ENCODE measurements around the gene COMP.

COMP gene

DNA sequence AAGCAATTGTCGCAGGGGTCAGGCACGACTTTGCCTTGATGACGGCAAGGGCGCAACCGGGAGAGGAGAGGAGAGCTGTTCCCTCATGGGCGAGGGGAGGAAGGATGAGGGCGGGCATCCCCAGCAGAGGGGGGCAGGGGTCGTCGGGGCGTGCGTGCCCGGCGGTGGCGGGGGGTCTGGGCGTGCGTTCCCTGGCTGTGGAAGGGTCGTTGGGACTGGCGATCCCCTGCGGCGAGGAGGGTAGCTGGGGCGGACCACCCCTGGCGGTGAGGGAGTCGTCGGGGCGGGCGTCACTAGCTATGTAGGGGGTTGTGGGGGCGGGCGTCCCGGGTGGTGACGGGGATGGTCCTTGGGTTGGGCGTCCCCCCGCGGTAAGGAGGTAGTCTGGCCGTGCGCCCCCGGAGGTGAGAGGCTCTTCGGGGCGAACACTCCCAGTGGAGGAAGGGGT, 1.7 kb downstream of the COMP start:
- H3K4me1 ChIP-seq (ENCODE audit: control insufficient read depth, insufficient read depth, low read length), result peaks cover 26% of the 10 kb centered on the region
- H3K9ac ChIP-seq (ENCODE audit: low read length), result no peak overlapping the region
- peaks cover 80% of the 10 kb centered on the region for H3K27me3 ChIP-seq (ENCODE audit: control insufficient read depth, insufficient read depth, low read length)
- no peaks in the 10 kb centered on the region for H3K36me3 ChIP-seq (ENCODE audit: control insufficient read depth, insufficient read depth, low read length)
- no peaks in the 10 kb centered on the region for H3K9me3 ChIP-seq (ENCODE audit: control insufficient read depth, low read length)
- no peak overlapping the region for H3K4me3 ChIP-seq (ENCODE audit: low read length)

DNA sequence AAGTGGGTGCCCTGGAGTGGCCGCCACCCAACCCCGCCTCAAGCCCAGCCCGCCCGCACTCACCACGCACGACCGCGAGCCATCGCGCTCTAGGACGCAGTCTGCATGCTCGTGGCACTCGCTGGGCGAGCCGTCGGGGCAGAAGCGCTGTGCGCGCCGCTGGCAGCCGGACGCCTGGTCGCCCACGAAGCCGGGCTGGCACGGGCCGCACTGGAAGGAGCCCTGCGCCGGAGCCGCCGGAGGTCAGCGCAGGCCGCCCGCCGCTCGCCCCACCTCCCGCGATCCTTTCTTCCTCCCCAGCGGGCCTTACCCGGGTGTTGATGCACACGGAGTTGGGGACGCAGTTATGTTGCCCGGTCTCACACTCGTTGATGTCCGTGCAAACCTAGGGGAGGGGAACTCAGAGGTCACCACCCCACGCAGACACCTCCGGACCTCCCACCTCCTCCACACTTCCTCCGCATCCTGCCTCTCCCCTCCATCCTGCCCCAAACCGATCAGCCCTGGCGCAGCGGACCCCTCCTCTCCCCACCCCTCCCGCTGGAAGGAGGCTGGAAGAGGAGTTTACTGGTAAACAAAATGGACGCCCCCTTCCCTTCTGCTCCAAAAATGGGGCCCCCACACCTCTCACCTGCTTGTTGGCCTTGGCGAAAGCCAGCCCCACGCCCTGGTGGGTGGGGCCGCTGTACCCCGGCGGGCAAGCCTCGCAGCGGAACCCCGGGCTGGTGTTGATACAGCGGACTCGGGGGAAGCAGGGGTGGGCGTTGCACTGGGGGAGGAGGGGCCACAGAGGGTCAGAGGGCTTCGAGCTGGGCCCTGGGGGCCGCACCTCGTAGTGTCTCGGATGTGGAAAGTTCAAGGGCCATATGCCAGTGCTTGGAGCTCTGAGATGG, 2.3 kb downstream of the COMP start:
- Histone ChIP-seq H3K27me3 (ENCODE audit: control insufficient read depth, insufficient read depth, low read length) (peaks cover 82% of the 10 kb centered on the region), H3K4me3 (ENCODE audit: low read length) (no peak overlapping the region), H3K36me3 (ENCODE audit: control insufficient read depth, insufficient read depth, low read length) (no peaks in the 10 kb centered on the region), H3K9me3 (ENCODE audit: control insufficient read depth, low read length) (no peaks in the 10 kb centered on the region), H3K4me1 (ENCODE audit: control insufficient read depth, insufficient read depth, low read length) (peaks cover 27% of the 10 kb centered on the region), H3K9ac (ENCODE audit: low read length) (no peak overlapping the region)

DNA sequence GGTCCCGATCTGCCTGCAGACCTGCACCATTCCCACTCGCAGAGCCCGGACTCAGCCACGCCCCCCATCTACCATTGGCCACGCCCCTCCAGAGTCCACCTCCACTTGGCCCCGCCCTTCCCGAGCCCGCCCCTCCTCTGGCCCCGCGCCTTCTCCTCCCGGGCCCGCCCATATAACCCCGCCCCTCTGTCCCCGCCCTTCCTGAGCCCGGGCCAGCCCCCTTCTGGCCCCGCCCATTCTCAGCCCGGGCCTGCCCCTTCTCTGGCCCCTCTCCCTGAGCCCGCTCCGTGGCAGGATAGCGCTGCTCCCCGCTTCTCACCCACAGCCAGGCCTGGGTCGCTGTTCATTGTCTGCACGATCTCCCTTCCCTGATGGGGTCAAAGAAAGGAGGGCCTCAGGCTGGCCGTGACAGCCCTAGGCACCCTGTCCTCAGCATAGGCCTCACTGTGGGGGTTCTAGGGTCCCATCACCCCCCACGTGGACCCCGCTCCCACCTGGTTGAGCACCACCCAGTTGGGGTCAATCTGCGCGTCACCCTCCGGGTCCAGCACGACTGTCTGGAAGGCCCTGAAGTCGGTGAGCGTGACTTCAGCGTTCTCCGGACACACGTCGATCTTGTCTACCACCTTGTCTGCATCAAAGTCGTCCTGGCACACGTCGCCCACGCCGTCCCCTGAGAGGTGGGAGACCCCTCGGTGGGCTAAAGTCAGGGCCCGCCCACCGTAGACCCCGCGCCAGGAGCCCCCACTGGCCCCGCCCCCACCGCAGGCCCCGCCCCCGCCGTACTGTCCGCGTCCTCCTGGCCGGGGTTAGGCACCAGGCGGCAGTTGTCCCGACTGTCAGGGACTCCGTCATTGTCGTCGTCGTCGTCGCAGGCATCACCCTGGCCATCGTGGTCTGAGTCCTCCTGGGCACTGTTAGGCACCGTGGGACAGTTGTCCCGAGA, 5.7 kb downstream of the COMP start:
- H3K4me3 ChIP-seq (ENCODE audit: low read length), result no peak overlapping the region
- H3K9ac ChIP-seq (ENCODE audit: low read length), result no peak overlapping the region
- H3K4me1 ChIP-seq (ENCODE audit: control insufficient read depth, insufficient read depth, low read length), result peaks cover 26% of the 10 kb centered on the region
- H3K9me3 ChIP-seq (ENCODE audit: control insufficient read depth, low read length), result no peaks in the 10 kb centered on the region
- peaks cover 64% of the 10 kb centered on the region for H3K27me3 ChIP-seq (ENCODE audit: control insufficient read depth, insufficient read depth, low read length)
- H3K36me3 ChIP-seq (ENCODE audit: control insufficient read depth, insufficient read depth, low read length), result no peaks in the 10 kb centered on the region

DNA sequence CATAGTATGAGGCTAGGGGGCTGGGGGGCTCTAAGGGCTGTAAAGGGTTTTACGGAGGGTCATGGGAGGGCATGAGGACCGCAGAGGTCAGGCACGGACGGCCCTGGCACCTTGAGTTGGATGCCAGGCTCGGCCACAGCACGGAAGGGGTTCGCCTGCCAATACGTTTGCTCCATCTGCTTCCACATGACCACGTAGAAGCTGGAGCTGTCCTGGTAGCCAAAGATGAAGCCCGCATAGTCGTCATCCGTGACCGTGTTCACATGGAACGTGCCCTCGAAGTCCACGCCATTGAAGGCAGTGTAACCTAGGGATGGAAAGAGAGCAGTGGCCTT, 6.4 kb downstream of the COMP start:
- Histone ChIP-seq H3K9me3 (ENCODE audit: control insufficient read depth, low read length) (no peaks in the 10 kb centered on the region), H3K36me3 (ENCODE audit: control insufficient read depth, insufficient read depth, low read length) (no peaks in the 10 kb centered on the region), H3K4me1 (ENCODE audit: control insufficient read depth, insufficient read depth, low read length) (peaks cover 26% of the 10 kb centered on the region), H3K9ac (ENCODE audit: low read length) (no peak overlapping the region), H3K27me3 (ENCODE audit: control insufficient read depth, insufficient read depth, low read length) (peaks cover 57% of the 10 kb centered on the region), H3K4me3 (ENCODE audit: low read length) (no peak overlapping the region)

DNA sequence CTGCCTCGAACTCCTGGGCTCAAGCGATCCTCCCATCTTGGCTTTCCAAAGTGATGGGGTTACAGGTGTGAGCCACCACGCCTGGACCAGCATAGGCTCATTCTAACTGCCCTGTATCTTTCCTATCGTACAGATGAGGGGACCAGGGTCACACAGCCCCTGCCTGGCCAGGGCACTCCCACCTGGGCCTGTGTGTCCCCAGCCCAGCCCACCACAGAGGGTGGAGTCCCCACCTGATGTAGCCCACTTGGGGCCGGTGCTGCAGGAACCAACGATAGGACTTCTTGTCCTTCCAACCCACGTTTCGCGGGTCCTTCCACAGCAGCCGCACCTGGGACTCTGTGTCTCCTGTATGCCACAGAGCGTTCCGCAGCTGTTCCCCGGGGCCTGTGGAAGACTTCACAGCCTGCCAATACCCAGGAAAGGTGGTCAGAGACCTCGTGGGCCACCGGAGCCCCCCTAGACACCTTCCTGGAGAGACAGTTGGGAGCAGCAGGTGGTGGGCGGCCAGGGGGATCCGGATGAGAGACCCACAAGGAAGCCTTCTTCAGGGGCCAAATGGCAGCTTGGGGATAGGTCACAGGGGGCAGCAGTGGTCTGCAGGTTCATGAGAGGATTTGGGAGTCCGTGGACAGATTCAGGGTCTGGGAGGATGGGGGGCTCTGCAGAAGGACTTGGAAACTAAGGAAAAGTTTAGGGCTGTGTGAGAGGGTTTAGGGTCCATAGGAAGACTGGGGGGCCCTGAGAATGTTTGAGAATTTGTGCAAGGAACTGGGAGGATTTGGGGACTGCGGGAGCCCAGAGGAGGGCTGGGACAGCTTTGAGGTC, 6.9 kb downstream of the COMP start:
- no peak overlapping the region for H3K4me3 ChIP-seq (ENCODE audit: low read length)
- peaks cover 26% of the 10 kb centered on the region for H3K4me1 ChIP-seq (ENCODE audit: control insufficient read depth, insufficient read depth, low read length)
- no peak overlapping the region for H3K9ac ChIP-seq (ENCODE audit: low read length)
- peaks cover 52% of the 10 kb centered on the region for H3K27me3 ChIP-seq (ENCODE audit: control insufficient read depth, insufficient read depth, low read length)
- H3K36me3 ChIP-seq (ENCODE audit: control insufficient read depth, insufficient read depth, low read length), result no peaks in the 10 kb centered on the region
- H3K9me3 ChIP-seq (ENCODE audit: control insufficient read depth, low read length), result no peaks in the 10 kb centered on the region

DNA sequence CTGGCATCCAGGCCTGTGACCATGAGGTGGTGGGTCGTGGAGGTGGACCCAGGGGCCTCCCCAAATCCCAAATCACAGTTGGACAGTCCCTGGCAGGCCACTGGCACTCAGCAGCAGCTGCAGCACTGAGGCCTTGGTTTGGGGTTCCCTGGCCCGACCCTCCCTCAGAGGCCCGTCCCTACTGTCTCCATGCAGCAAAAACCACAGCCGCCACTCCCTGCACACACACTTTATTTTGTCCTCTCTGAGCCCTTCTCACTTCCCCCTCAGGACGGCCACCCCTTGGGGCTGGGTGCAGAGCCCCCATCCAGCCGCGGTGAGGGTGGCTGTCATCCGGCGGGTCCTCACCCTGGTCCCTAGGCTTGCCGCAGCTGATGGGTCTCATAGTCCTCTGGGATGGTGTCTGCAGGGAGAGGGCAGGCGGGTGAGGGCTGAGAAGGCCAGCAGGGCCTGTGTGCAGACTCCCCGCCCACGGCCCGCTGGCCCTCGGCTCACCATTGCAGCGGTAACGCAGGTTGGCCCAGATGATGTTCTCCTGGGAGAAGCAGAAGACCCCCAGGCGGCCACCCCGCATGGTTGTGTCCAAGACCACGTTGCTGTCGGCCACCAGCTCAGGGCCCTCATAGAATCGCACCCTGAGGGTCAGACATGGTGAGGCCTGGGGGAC, 8.4 kb downstream of the COMP start:
- H3K9me3 ChIP-seq (ENCODE audit: control insufficient read depth, low read length), result no peaks in the 10 kb centered on the region
- H3K9ac ChIP-seq (ENCODE audit: low read length), result no peak overlapping the region
- H3K27me3 ChIP-seq (ENCODE audit: control insufficient read depth, insufficient read depth, low read length), result peaks cover 51% of the 10 kb centered on the region
- H3K4me3 ChIP-seq (ENCODE audit: low read length), result no peak overlapping the region
- H3K4me1 ChIP-seq (ENCODE audit: control insufficient read depth, insufficient read depth, low read length), result peaks cover 18% of the 10 kb centered on the region
- H3K36me3 ChIP-seq (ENCODE audit: control insufficient read depth, insufficient read depth, low read length), result no peaks in the 10 kb centered on the region

DNA sequence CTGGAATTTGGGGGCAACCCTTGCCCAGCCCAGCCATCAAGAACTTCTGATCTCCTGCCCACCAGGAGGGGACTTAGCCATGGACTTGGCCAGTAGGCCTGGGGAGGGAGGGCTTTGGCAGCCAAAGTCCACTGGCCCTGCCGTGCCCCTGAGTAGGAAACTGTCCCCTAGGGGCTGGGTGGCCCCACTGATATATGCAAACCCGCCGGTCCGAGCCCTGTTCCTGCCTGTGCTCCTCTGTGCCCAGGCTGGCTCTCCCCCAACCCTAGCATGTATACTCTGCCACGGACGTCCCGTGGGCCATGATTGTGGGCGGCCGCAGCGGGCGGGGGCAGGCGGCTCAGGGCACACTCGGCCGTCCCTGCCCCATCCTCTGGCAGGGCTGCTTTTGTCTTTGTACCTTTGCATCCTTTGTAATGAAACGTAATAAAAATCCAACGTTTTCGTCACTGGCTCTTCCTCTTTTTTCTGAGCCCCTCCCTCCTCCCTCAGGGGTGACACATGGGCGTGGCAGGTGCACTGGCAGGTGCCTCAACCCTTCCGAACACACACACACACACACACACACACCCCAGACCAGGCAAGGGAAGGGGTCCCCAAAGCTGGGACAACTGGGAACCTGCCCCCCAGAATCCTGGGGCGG, 9.1 kb downstream of the COMP start:
- no peaks in the 10 kb centered on the region for H3K9me3 ChIP-seq (ENCODE audit: control insufficient read depth, low read length)
- H3K36me3 ChIP-seq (ENCODE audit: control insufficient read depth, insufficient read depth, low read length), result no peaks in the 10 kb centered on the region
- peaks cover 45% of the 10 kb centered on the region for H3K27me3 ChIP-seq (ENCODE audit: control insufficient read depth, insufficient read depth, low read length)
- no peak overlapping the region for H3K9ac ChIP-seq (ENCODE audit: low read length)
- H3K4me3 ChIP-seq (ENCODE audit: low read length), result no peak overlapping the region
- H3K4me1 ChIP-seq (ENCODE audit: control insufficient read depth, insufficient read depth, low read length), result peaks cover 18% of the 10 kb centered on the region

DNA sequence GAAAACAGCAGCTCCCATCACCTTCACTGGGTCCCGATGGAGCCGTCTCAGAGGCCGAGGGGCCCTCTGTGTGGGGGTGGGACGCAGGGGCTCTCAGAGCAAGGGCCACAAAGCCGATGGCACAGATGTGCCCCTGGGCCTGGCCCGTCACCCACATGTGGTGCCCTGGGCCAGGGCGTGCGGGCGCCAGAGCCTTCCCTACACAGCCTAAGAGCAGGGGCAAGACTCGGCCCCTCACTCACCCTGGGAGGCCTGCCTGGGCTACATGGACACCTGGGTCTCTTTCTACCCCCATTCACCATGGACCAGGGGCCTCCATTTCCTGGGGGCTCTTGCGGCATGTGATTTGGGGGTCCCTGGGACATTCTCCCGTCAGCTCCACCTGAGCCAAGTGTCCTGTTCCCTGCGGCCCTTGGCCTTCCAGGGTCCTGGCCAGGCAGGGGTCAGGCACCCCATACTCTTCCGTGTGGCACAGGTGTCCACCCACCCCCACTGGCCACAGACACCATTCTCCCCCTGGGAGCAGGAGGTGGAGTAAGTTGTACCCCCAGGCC, 10.0 kb downstream of the COMP start:
- Histone ChIP-seq H3K4me1 (ENCODE audit: control insufficient read depth, insufficient read depth, low read length) (peaks cover 16% of the 10 kb centered on the region), H3K36me3 (ENCODE audit: control insufficient read depth, insufficient read depth, low read length) (no peaks in the 10 kb centered on the region), H3K4me3 (ENCODE audit: low read length) (no peak overlapping the region), H3K27me3 (ENCODE audit: control insufficient read depth, insufficient read depth, low read length) (peaks cover 37% of the 10 kb centered on the region), H3K9me3 (ENCODE audit: control insufficient read depth, low read length) (no peaks in the 10 kb centered on the region), H3K9ac (ENCODE audit: low read length) (no peak overlapping the region)

DNA sequence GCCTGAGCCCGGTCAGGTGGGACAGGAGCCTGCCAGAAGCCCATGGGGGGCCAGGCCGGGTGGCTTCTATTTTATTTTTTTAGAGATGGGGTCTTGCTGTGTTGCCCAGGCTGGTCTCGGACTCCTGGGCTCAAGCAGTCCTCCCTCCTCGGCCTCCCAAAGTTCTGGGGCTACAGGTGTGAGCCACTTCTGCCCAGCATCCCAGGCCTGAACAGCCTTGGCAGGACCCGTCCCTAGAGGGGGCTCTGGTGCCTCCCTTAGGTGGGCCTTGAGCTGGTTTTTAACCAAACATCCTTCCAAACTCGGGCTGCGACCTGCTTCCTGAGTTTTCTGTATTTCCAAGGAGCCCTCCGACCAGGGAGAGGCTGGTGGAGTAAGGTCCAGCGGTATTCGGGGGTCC, 10.5 kb downstream of the COMP start:
- no peaks in the 10 kb centered on the region for H3K9me3 ChIP-seq (ENCODE audit: control insufficient read depth, low read length)
- no peak overlapping the region for H3K4me3 ChIP-seq (ENCODE audit: low read length)
- H3K36me3 ChIP-seq (ENCODE audit: control insufficient read depth, insufficient read depth, low read length), result no peaks in the 10 kb centered on the region
- H3K9ac ChIP-seq (ENCODE audit: low read length), result no peak overlapping the region
- H3K4me1 ChIP-seq (ENCODE audit: control insufficient read depth, insufficient read depth, low read length), result peaks cover 13% of the 10 kb centered on the region
- peaks cover 34% of the 10 kb centered on the region for H3K27me3 ChIP-seq (ENCODE audit: control insufficient read depth, insufficient read depth, low read length)

DNA sequence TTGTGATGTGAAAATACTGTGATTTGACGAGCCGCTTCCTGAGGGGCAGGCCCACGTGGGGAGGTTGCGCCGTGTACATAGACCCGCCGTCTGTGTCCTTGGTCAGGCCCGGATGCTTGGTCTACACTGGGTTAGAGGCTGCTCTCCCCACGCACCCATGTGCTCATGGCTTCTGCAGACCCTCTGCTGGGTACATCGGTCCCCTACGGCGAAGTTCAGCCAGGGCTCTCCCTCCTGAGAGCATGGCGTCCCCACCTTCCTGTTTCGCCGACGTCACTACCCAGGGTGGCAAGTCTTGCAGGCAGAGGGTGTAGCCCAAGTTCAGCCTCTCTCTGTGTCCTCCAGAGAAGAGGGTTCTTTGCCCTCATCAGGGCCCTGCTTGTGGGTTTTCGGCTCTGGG, 11.0 kb downstream of the COMP start:
- H3K4me1 ChIP-seq (ENCODE audit: control insufficient read depth, insufficient read depth, low read length), result peaks cover 9% of the 10 kb centered on the region
- H3K9me3 ChIP-seq (ENCODE audit: control insufficient read depth, low read length), result no peaks in the 10 kb centered on the region
- H3K4me3 ChIP-seq (ENCODE audit: low read length), result no peak overlapping the region
- H3K27me3 ChIP-seq (ENCODE audit: control insufficient read depth, insufficient read depth, low read length), result peaks cover 30% of the 10 kb centered on the region
- H3K36me3 ChIP-seq (ENCODE audit: control insufficient read depth, insufficient read depth, low read length), result no peaks in the 10 kb centered on the region
- no peak overlapping the region for H3K9ac ChIP-seq (ENCODE audit: low read length)

Measured in mucosa of stomach (tissue), 1 donor.